Uterus (tissue), 2 donors: ENCODE data around the gene HMGCS2.

ENCODE experiments used
- CTCF ChIP-seq, 4 experiments: fragments of 200-600 bp in 2 of 4; fragments of 450-650 bp in 2 of 4; sonication (generic) in 2 of 4; IDR thresholded peaks; one replicate each; pipeline ENCODE4 v1.5.1; 2016 to 2019; ENCODE audit warnings: antibody characterized with exemption in 4 of 4, mild to moderate bottlenecking in 2 of 4, moderate library complexity in 1 of 4
- POLR2A ChIP-seq, 2 donors: fragments of 450-650 bp; IDR thresholded peaks; one replicate each; pipeline ENCODE4 v1.6.1; 2016; ENCODE audit warnings: antibody characterized with exemption in 2 of 2, mild to moderate bottlenecking in 1 of 2, moderate library complexity in 1 of 2

DNA sequence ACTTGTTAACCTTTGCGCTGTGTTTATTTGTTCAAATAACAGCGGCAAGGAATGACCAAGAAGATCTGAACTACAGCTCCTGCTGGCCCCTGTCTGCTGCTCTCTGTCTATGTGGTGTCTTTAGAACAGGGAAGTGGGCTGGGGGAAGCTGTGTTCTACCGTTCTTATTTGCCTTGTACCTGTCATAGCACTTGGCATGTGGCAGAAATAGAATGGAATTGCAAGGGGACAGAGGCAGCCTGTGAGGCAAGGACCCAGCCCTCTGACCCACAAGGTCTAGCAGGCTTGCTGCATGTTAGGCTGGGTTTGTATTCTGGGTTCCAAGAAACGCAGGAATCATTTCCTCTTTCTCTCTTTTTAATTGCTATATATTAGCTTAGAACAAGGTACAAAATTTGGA lies 20.7 kb downstream of the HMGCS2 start:
- TF ChIP-seq CTCF (IDR thresholded peaks at IDR 0.05) (no peak), POLR2A (IDR thresholded peaks at IDR 0.05) (no peak)
